T-helper 17 cell (primary cell): ENCODE measurements around the gene ARID4B. TPM values are rescaled to one million over a fixed set of nuclear protein-coding genes. Genes with fewer than 3 reads are reported as not detected.

ENCODE experiments used
- ATAC-seq: fragments of 150-1000 bp; cut with Tn5 transposase; 2 replicates; pipeline ENCODE4 v1.10.0; 2021; ENCODE audit warnings: mild to moderate bottlenecking, moderate library complexity
- DNase-seq, 3 donors: peaks; one replicate each; pipeline versions ENCODE4 v3.0.0 to v3.0.0-alpha.2; 2020 to 2021
- H3K9me3 ChIP-seq: one replicate; pipeline ENCODE4 v1.7.0; 2013; ENCODE audit warnings: low read length, mild to moderate bottlenecking; ENCODE audit not compliant: control insufficient read depth, poor library complexity, severe bottlenecking
- H3K27ac Mint-ChIP-seq: one replicate; pipeline ENCODE4 v1.8.0; 2022; ENCODE audit warnings: mild to moderate bottlenecking, moderate library complexity, mixed read lengths
- H3K27me3 Mint-ChIP-seq: one replicate; pipeline ENCODE4 v1.8.0; 2022; ENCODE audit warnings: mixed read lengths
- H3K36me3 Mint-ChIP-seq: one replicate; pipeline ENCODE4 v1.8.0; 2022; ENCODE audit warnings: low read depth, mixed read lengths
- H3K4me1 Mint-ChIP-seq: one replicate; pipeline ENCODE4 v1.8.0; 2022; ENCODE audit warnings: mild to moderate bottlenecking, mixed read lengths
- H3K4me3 Mint-ChIP-seq: one replicate; pipeline ENCODE4 v1.8.0; 2022; ENCODE audit warnings: mild to moderate bottlenecking, moderate library complexity, mixed read lengths
- total RNA-seq, 4 donors: library from RNA in 2 of 4; stranded (reverse) in 2 of 4; gene quantifications; one replicate each; pipeline ENCODE4 v1.2.3 and lab custom pipeline; 2022 to 2026

ARID4B gene
- total RNA-seq, 2 donors from 2014 or later: 163 to 182 TPM

GRCh38 chr1:235139315-235139714 lies 188.7 kb downstream of the ARID4B start:
- H3K9me3 ChIP-seq: no peaks in the 10 kb centered on the region
- DNase-seq: no peak
- Mint-ChIP-seq H3K27ac (peak overlapping the region; percentile 75), H3K4me1 (peaks cover 4% of the 10 kb centered on the region), H3K36me3 (peaks cover 13% of the 10 kb centered on the region), H3K4me3 (no peak overlapping the region), H3K27me3 (no peaks in the 10 kb centered on the region)
- no peak for ATAC-seq

- DNase-seq (no peak), ATAC-seq (no peak)
- Mint-ChIP-seq H3K27me3 (no peaks in the 10 kb centered on the region), H3K27ac (peak overlapping the region; percentile 75), H3K36me3 (peaks cover 13% of the 10 kb centered on the region), H3K4me3 (no peak overlapping the region), H3K4me1 (peaks cover 4% of the 10 kb centered on the region)
- H3K9me3 ChIP-seq: no peaks in the 10 kb centered on the region
Measured at GRCh38 chr1:235138821-235139220, 189.2 kb downstream of the ARID4B start.

- ATAC-seq (no peak), DNase-seq (no peak)
- Mint-ChIP-seq H3K27ac (no peak overlapping the region), H3K36me3 (peaks cover 13% of the 10 kb centered on the region), H3K4me3 (no peak overlapping the region), H3K27me3 (no peaks in the 10 kb centered on the region), H3K4me1 (peaks cover 4% of the 10 kb centered on the region)
- no peaks in the 10 kb centered on the region for H3K9me3 ChIP-seq
Measured at GRCh38 chr1:235136111-235136510, 191.9 kb downstream of the ARID4B start.

- H3K4me1 Mint-ChIP-seq: peaks cover 3% of the 10 kb centered on the region
- H3K4me3 Mint-ChIP-seq: no peak overlapping the region
- no peak overlapping the region for H3K27ac Mint-ChIP-seq
- no peaks in the 10 kb centered on the region for H3K9me3 ChIP-seq
- DNase-seq: no peak
- H3K27me3 Mint-ChIP-seq: no peaks in the 10 kb centered on the region
- ATAC-seq: no peak
- H3K36me3 Mint-ChIP-seq: peaks cover 13% of the 10 kb centered on the region
Measured at GRCh38 chr1:235134171-235134570, 193.8 kb downstream of the ARID4B start.

- DNase-seq (no peak), ATAC-seq (no peak)
- H3K9me3 ChIP-seq: no peaks in the 10 kb centered on the region
- Mint-ChIP-seq H3K4me3 (no peak overlapping the region), H3K36me3 (peaks cover 13% of the 10 kb centered on the region), H3K27ac (no peak overlapping the region), H3K4me1 (peaks cover 8% of the 10 kb centered on the region), H3K27me3 (no peaks in the 10 kb centered on the region)
Measured at GRCh38 chr1:235133086-235133485, 194.9 kb downstream of the ARID4B start.

- DNase-seq: no peak
- ATAC-seq: no peak
- no peaks in the 10 kb centered on the region for H3K27me3 Mint-ChIP-seq
- H3K9me3 ChIP-seq: no peaks in the 10 kb centered on the region
- H3K36me3 Mint-ChIP-seq: peaks cover 11% of the 10 kb centered on the region
- H3K4me3 Mint-ChIP-seq: no peak overlapping the region
- H3K4me1 Mint-ChIP-seq: peaks cover 17% of the 10 kb centered on the region
- H3K27ac Mint-ChIP-seq: no peak overlapping the region
Measured at GRCh38 chr1:235131961-235132360, 196.0 kb downstream of the ARID4B start.

GRCh38 chr1:235130766-235131270 lies 197.2 kb downstream of the ARID4B start:
- Mint-ChIP-seq H3K36me3 (peaks cover under 1% of the 10 kb centered on the region), H3K4me1 (peaks cover 24% of the 10 kb centered on the region), H3K27ac (peak overlapping the region; percentile 99), H3K27me3 (no peaks in the 10 kb centered on the region), H3K4me3 (peak overlapping the region; percentile 28)
- no peak for DNase-seq
- no peaks in the 10 kb centered on the region for H3K9me3 ChIP-seq
- no peak for ATAC-seq

- no peaks in the 10 kb centered on the region for H3K9me3 ChIP-seq
- DNase-seq: no peak
- Mint-ChIP-seq H3K4me1 (peaks cover 26% of the 10 kb centered on the region), H3K36me3 (no peaks in the 10 kb centered on the region), H3K4me3 (peak overlapping the region; percentile 99), H3K27me3 (no peaks in the 10 kb centered on the region), H3K27ac (peak overlapping the region; percentile 99)
- no peak for ATAC-seq
Measured at GRCh38 chr1:235129774-235130570, 198.0 kb downstream of the ARID4B start.

- H3K4me1 Mint-ChIP-seq: peaks cover 32% of the 10 kb centered on the region
- no peaks in the 10 kb centered on the region for H3K36me3 Mint-ChIP-seq
Measured at GRCh38 chr1:235128456-235129328, 199.3 kb downstream of the ARID4B start, which contains the start of gene TOMM20. TOMM20 (minus strand) TSS chr1:235128837; CDS start chr1:235128715, 122 bp downstream.

GRCh38 chr1:235127732-235128455 lies 200.1 kb downstream of the ARID4B start:
- no peak for DNase-seq
- peak; percentile 5 for ATAC-seq
- H3K9me3 ChIP-seq: no peaks in the 10 kb centered on the region
- H3K27ac Mint-ChIP-seq: peak overlapping the region; percentile 99
- H3K4me3 Mint-ChIP-seq: peak overlapping the region; percentile 99
- H3K27me3 Mint-ChIP-seq: no peaks in the 10 kb centered on the region
- no peaks in the 10 kb centered on the region for H3K36me3 Mint-ChIP-seq
- H3K4me1 Mint-ChIP-seq: peaks cover 38% of the 10 kb centered on the region

More at GRCh38 chr1:235128456-235129328, 199.3 kb downstream of the ARID4B start, which contains the start of gene TOMM20:
- H3K9me3 ChIP-seq: no peaks in the 10 kb centered on the region
- peak; percentile 91 for DNase-seq
- Mint-ChIP-seq H3K4me3 (peak within 1 kb of the TSS; percentile 99), H3K27me3 (no peaks in the 10 kb centered on the region), H3K27ac (peak within 1 kb of the TSS; percentile 99)
- peak; percentile 92 for ATAC-seq

GRCh38 chr1:235127203-235127602 lies 200.8 kb downstream of the ARID4B start:
- no peaks in the 10 kb centered on the region for H3K36me3 Mint-ChIP-seq
- peak overlapping the region; percentile 99 for H3K27ac Mint-ChIP-seq
- H3K27me3 Mint-ChIP-seq: no peaks in the 10 kb centered on the region
- ATAC-seq (no peak), DNase-seq (no peak)
- H3K9me3 ChIP-seq: no peaks in the 10 kb centered on the region
- H3K4me3 Mint-ChIP-seq: peak overlapping the region; percentile 99
- H3K4me1 Mint-ChIP-seq: peaks cover 44% of the 10 kb centered on the region

- Mint-ChIP-seq H3K4me1 (peaks cover 47% of the 10 kb centered on the region), H3K36me3 (peaks cover 2% of the 10 kb centered on the region), H3K4me3 (no peak overlapping the region), H3K27me3 (no peaks in the 10 kb centered on the region), H3K27ac (peak overlapping the region; percentile 41)
- no peaks in the 10 kb centered on the region for H3K9me3 ChIP-seq
- no peak for DNase-seq
- ATAC-seq: no peak
Measured at GRCh38 chr1:235124665-235125064, 203.3 kb downstream of the ARID4B start.
